ENCODE measurements around the gene TFF1.

The TFF1 gene

DNA sequence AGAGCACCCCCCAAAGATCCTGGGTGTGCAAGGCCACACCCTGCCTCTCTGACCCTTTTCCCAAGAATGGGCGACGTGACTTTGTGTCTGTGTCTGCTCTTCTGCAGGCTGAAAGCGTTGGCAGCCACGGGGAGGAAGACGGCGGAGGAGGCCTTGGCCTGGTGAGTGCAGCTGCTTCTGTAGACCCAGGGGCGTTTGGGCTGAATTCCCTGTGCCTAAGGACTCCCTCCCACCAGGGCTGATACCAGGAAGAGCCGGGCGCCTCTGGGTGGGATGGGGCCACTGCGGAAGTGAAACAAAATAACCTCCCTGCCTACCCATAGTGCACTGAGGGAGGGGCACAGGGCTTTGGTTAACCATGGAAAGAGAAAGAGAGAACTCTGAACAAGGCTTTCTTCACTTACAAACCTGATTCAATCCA lies 39.9 kb upstream of the TFF1 start:
- no peak overlapping the region for H3K4me3 ChIP-seq (ENCODE audit: low read length)

DNA sequence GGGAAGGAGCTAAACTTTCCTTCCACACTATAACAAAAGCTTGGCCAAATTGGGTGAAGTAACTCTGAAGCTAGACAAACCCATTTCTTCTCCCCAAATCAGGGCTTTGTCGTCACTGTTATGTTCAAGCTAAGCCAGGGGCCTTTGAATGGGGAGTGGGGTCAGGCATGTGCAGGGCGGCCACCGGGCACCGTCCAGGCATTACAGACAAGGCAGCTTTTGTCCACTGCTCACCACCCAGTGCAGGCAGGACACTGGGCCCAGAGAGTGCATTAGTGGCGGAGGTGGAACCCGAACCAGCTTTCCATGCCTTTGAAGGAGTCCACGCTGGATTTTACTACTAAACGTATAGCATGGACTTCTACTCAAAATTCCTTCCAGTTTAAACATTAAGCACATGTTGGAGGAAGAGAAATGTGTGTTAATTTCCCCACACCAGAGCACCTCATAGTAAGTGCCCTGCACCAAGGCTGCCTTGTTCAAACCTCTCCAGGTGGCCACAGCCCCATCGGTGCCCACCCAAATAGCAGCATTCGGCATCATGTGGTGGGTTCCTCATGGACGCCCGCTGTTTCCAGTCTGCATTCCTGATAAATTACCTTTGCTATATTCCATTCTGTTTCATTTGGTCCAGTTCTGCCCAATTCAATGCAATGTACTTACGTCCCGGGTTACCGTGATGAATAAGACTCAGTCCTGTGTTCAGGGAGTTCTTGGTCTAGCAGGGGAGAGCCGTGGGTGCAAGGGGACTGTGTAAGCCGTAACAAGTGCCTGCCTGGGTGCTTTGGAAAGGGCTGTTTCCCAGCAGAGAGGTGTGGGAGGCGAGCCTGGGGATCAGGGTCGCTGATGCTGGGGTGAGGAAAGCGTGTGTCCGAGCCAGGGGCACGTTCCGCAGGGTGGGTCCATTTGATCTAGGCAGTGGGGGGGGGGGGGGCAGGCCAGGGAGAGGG lies 39.0 kb upstream of the TFF1 start:
- TF ChIP-seq, protein P1, sequence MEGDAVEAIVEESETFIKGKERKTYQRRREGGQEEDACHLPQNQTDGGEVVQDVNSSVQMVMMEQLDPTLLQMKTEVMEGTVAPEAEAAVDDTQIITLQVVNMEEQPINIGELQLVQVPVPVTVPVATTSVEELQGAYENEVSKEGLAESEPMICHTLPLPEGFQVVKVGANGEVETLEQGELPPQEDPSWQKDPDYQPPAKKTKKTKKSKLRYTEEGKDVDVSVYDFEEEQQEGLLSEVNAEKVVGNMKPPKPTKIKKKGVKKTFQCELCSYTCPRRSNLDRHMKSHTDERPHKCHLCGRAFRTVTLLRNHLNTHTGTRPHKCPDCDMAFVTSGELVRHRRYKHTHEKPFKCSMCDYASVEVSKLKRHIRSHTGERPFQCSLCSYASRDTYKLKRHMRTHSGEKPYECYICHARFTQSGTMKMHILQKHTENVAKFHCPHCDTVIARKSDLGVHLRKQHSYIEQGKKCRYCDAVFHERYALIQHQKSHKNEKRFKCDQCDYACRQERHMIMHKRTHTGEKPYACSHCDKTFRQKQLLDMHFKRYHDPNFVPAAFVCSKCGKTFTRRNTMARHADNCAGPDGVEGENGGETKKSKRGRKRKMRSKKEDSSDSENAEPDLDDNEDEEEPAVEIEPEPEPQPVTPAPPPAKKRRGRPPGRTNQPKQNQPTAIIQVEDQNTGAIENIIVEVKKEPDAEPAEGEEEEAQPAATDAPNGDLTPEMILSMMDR (conservative IDR thresholded peaks at IDR 0.05; ENCODE audit: low read depth, low read length), result no peak
- no peak overlapping the region for H3K4me3 ChIP-seq (ENCODE audit: low read length)
- no peak for DNase-seq (ENCODE audit: low read depth)

More for the DNA sequence above, 39.9 kb upstream of the TFF1 start:
- DNase-seq (ENCODE audit: low read depth), result no peak
- TF ChIP-seq, protein P1 (conservative IDR thresholded peaks at IDR 0.05; ENCODE audit: low read depth, low read length), result no peak

DNA sequence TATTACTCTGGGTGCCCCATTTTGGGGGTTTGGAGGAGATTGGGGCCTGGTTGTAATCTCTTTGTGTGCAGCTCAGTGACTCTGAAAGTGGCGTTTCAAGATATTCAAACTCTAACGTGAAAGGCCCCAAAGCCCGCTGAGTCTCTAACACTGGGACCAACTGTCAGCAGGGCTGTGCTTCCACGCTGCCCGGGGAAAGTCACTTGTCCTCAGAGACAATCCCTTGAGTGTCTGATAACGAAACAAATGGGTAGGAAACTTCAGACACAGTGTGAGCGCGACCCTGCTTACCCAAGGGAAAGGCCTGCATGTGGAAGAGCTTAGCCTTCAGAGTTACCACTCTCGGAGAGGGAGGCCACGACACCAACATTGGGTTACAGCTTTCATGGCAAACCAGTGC lies 38.2 kb upstream of the TFF1 start:
- TF ChIP-seq, protein P1 (conservative IDR thresholded peaks at IDR 0.05; ENCODE audit: low read depth, low read length), result no peak
- DNase-seq (ENCODE audit: low read depth), result no peak
- H3K4me3 ChIP-seq (ENCODE audit: low read length), result no peak overlapping the region

DNA sequence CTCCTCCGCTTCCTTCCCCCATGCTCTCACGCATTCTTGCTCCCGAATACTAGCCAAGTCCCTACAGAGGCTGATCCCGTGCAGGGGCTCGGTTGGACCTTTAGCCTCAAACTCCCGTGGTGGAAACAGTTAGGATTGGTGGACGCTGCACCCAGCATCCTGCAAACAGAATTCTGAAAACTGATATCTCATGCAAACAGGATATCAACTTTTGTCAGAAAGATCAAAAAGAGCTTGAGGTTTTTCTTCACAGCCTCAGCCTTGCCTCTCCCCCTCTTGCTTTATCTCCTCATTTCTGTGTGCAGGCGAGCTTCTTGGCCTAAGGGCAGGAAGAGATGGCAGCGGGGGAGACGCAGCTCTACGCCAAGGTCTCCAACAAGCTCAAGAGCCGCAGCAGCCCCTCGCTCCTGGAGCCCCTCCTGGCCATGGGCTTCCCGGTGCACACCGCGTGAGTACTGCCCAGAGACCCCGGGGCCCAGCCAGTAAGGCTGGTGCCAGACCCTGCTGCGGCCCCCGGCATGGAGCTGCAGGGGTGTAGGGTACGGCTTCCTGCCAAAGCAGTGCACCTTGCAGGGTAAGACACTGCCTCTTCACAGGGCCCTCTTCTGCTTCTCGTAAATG lies 37.4 kb upstream of the TFF1 start, which contains the start of gene UBASH3A:
UBASH3A (plus strand) TSS at position 292 of the 621 bp plus-strand sequence; CDS start at position 336, 44 bp downstream.
- TF ChIP-seq, protein P1 (conservative IDR thresholded peaks at IDR 0.05; ENCODE audit: low read depth, low read length), result no peak

DNA sequence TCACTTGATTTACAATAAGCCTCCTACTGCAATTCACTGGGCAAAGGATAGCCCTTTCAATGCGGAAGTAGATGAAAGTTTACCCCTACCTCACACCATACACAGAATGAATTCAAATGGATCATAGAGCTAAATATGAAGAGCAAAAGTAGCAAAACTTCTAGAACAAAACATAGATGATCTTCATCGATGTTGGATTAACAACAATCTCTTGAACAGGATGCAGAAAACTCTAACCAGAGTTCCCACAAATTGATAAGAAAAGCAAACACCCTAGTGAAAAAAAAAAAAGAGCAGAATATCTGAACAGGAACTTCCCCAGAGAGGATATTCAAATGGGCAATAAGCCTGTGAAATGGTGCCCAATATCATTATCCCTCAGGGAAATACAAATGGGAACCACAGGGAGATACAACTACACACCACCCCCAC lies 35.5 kb upstream of the TFF1 start:
- H3K4me3 ChIP-seq (ENCODE audit: low read length), result no peak overlapping the region
- TF ChIP-seq, protein P1 (conservative IDR thresholded peaks at IDR 0.05; ENCODE audit: low read depth, low read length), result no peak
- DNase-seq (ENCODE audit: low read depth), result no peak

More for the DNA sequence above, 37.4 kb upstream of the TFF1 start, which contains the start of gene UBASH3A:
- no peak for DNase-seq (ENCODE audit: low read depth)
- H3K4me3 ChIP-seq (ENCODE audit: low read length), result no peak within 1 kb of the TSS

DNA sequence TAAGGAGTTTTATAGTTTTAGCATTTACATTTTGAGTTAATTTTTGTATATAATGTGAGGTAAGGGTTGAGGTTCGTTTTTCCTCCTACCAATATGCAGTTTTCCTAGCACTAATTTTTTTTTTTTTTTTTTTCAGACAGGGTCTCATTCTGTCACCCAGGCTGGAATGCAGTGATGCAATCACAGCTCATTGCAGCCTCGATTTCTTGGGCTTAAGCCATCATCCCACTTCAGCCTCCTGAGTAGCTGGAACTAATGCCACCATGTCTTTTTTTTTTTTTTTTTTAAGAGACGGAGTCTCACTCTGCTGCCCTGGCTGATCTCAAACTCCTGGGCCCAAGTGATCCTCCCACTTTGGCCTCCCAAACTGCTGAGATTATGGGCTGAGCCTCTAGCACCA lies 34.8 kb upstream of the TFF1 start:
- DNase-seq (ENCODE audit: low read depth), result no peak
- TF ChIP-seq, protein P1 (conservative IDR thresholded peaks at IDR 0.05; ENCODE audit: low read depth, low read length), result no peak
- no peak overlapping the region for H3K4me3 ChIP-seq (ENCODE audit: low read length)
